Cardiac muscle cell (in vitro differentiated cells and primary cell): ENCODE results near the gene ANKRD11. TPM values are rescaled to one million over a fixed set of nuclear protein-coding genes. Genes with fewer than 3 reads are reported as not detected.

Source experiments
- DNase-seq, 2 donors: peaks; one replicate each; pipeline versions ENCODE4 v3.0.0 to v3.0.0-alpha.2; 2010 to 2017; ENCODE audit warnings: low read depth in 1 of 2, low spot score in 1 of 2
- H3K27ac ChIP-seq: fragments of 200-600 bp; sonication (generic); 2 replicates; pipeline ENCODE4 v1.5.1; 2016
- H3K27me3 ChIP-seq: fragments of 200-600 bp; sonication (generic); 2 replicates; pipeline ENCODE4 v1.6.0; 2016; ENCODE audit warnings: control low read depth
- H3K36me3 ChIP-seq: fragments of 200-600 bp; sonication (generic); 2 replicates; pipeline ENCODE4 v1.5.1; 2016; ENCODE audit warnings: control low read depth
- H3K4me1 ChIP-seq: fragments of 200-600 bp; sonication (generic); 2 replicates; pipeline ENCODE4 v1.8.1; 2017; ENCODE audit warnings: low read depth, mild to moderate bottlenecking, mixed run types
- H3K4me3 ChIP-seq: fragments of 200-600 bp; sonication (generic); 2 replicates; pipeline ENCODE4 v1.5.1; 2016; ENCODE audit warnings: mild to moderate bottlenecking
- H3K9me3 ChIP-seq: fragments of 200-600 bp; sonication (generic); 2 replicates; pipeline ENCODE4 v1.5.1; 2017; ENCODE audit warnings: low read depth, mild to moderate bottlenecking, control low read depth
- CTCF ChIP-seq: IDR thresholded peaks from 2 replicates; pipeline ENCODE4 v1.5.1; 2012; ENCODE audit warnings: low read depth, mild to moderate bottlenecking, low read length
- polyA plus RNA-seq: library from polyadenylated mRNA; unstranded; fragments of >200 nt; fragmentation: Nextera tagmentation; extraction: Ambion mirVana; gene quantifications from 2 replicates; pipeline ENCODE4 v1.2.1, GENCODE V29; 2016
- total RNA-seq: library from RNA; depleted of rRNA; stranded (reverse); fragments of >200 nt; gene quantifications from 2 replicates; pipeline ENCODE4 v1.2.3, GENCODE V29; 2016

The ANKRD11 gene
- total and polyA plus RNA-seq, 2 experiments from 2014 or later, result 111 to 131 TPM

GRCh38 chr16:89237733-89238132 is 252.6 kb downstream of the ANKRD11 start:
- Histone ChIP-seq H3K9me3 (no peaks in the 10 kb centered on the region), H3K36me3 (no peaks in the 10 kb centered on the region), H3K27ac (no peak overlapping the region), H3K27me3 (no peaks in the 10 kb centered on the region), H3K4me1 (no peaks in the 10 kb centered on the region), H3K4me3 (no peak overlapping the region)
- no peak for DNase-seq
- TF ChIP-seq CTCF, result no peak

- Histone ChIP-seq H3K27me3 (no peaks in the 10 kb centered on the region), H3K36me3 (peaks cover 2% of the 10 kb centered on the region), H3K27ac (no peak overlapping the region), H3K4me1 (no peaks in the 10 kb centered on the region), H3K4me3 (no peak overlapping the region), H3K9me3 (no peaks in the 10 kb centered on the region)
- no peak for TF ChIP-seq CTCF
- no peak for DNase-seq
Observed at GRCh38 chr16:89233678-89234490, 256.5 kb downstream of the ANKRD11 start.

GRCh38 chr16:89232107-89232506 is 258.3 kb downstream of the ANKRD11 start:
- Histone ChIP-seq H3K4me3 (no peak overlapping the region), H3K27ac (no peak overlapping the region), H3K9me3 (no peaks in the 10 kb centered on the region), H3K27me3 (no peaks in the 10 kb centered on the region), H3K4me1 (no peaks in the 10 kb centered on the region), H3K36me3 (peaks cover 13% of the 10 kb centered on the region)
- DNase-seq, result no peak
- TF ChIP-seq CTCF, result no peak

GRCh38 chr16:89230255-89230654 is 260.1 kb downstream of the ANKRD11 start:
- no peak overlapping the region for H3K27ac ChIP-seq

GRCh38 chr16:89224665-89225064 is 265.7 kb downstream of the ANKRD11 start:
- no peaks in the 10 kb centered on the region for H3K4me1 ChIP-seq

More at GRCh38 chr16:89230255-89230654, 260.1 kb downstream of the ANKRD11 start:
- peaks cover 25% of the 10 kb centered on the region for H3K36me3 ChIP-seq
- no peak for TF ChIP-seq CTCF
- no peak for DNase-seq
- H3K4me3 ChIP-seq, result no peak overlapping the region
- H3K4me1 ChIP-seq, result no peaks in the 10 kb centered on the region
- no peaks in the 10 kb centered on the region for H3K9me3 ChIP-seq
- H3K27me3 ChIP-seq, result no peaks in the 10 kb centered on the region

More at GRCh38 chr16:89224665-89225064, 265.7 kb downstream of the ANKRD11 start:
- Histone ChIP-seq H3K27me3 (no peaks in the 10 kb centered on the region), H3K36me3 (peaks cover 40% of the 10 kb centered on the region), H3K27ac (no peak overlapping the region), H3K4me3 (no peak overlapping the region), H3K9me3 (no peaks in the 10 kb centered on the region)
- DNase-seq, result no peak
- TF ChIP-seq CTCF, result no peak
